ENCODE data around the gene RIPOR3. TPM values are rescaled to one million over a fixed set of nuclear protein-coding genes. Genes with fewer than 3 reads are reported as not detected.

Gene RIPOR3
- polyA plus RNA-seq, 2 of the 4 experiments (the other 2 are of a cell fraction) = 0.03 to 0.06 TPM

- DNase-seq (ENCODE audit: low read depth in 1 of 2, low spot score in 1 of 2) = peak in 1 of 2 experiments; percentile 17
- H3K9me3 ChIP-seq = peaks cover 11% of the 10 kb centered on the region; the same call in 2 of the 3 replicates
- H3K4me1 ChIP-seq = peaks cover 23% of the 10 kb centered on the region
- H3K27ac ChIP-seq = peak overlapping the region in 1 of 2 experiments; percentile 35; a peak in 1 of 6 replicates
- ATAC-seq = no peak
- ChIA-PET POLR2A (interaction anchor here (0.9 kb wide), 1 partner anchor 307 kb away, joined by 3 read pairs; the partner anchor contains the start of gene ADNP), CTCF (interaction anchor here (1.2 to 19.2 kb wide), 15 partner anchors 15 to 164 kb away, joined by 3 to 347 read pairs (median 10); partner anchors contain the start of gene BCAS4)
- H3K4me3 ChIP-seq = no peak overlapping the region
- no peak for FAIRE-seq
- WGBS (ENCODE audit: missing lambda C conversion rate) = 73% methylated on average over 17 of the region's 18 CpGs
- no peak for TF ChIP-seq TFCP2L1 (CRISPR knock-in tag; IDR thresholded peaks at IDR 0.05)
- TF ChIP-seq RARB (CRISPR knock-in tag; IDR thresholded peaks at IDR 0.05) = no peak
- TF ChIP-seq EHF (CRISPR knock-in tag; IDR thresholded peaks at IDR 0.05) = no peak
- no peak for TF ChIP-seq SMC3 (IDR thresholded peaks at IDR 0.05)
- TF ChIP-seq CTCF (IDR thresholded peaks at IDR 0.05) = no peak
- no peak for TF ChIP-seq HMGXB4 (CRISPR knock-in tag; IDR thresholded peaks at IDR 0.05; ENCODE audit: borderline replicate concordance)
- no peak for TF ChIP-seq PBX3 (IDR thresholded peaks at IDR 0.05)
- TF ChIP-seq, protein P1, sequence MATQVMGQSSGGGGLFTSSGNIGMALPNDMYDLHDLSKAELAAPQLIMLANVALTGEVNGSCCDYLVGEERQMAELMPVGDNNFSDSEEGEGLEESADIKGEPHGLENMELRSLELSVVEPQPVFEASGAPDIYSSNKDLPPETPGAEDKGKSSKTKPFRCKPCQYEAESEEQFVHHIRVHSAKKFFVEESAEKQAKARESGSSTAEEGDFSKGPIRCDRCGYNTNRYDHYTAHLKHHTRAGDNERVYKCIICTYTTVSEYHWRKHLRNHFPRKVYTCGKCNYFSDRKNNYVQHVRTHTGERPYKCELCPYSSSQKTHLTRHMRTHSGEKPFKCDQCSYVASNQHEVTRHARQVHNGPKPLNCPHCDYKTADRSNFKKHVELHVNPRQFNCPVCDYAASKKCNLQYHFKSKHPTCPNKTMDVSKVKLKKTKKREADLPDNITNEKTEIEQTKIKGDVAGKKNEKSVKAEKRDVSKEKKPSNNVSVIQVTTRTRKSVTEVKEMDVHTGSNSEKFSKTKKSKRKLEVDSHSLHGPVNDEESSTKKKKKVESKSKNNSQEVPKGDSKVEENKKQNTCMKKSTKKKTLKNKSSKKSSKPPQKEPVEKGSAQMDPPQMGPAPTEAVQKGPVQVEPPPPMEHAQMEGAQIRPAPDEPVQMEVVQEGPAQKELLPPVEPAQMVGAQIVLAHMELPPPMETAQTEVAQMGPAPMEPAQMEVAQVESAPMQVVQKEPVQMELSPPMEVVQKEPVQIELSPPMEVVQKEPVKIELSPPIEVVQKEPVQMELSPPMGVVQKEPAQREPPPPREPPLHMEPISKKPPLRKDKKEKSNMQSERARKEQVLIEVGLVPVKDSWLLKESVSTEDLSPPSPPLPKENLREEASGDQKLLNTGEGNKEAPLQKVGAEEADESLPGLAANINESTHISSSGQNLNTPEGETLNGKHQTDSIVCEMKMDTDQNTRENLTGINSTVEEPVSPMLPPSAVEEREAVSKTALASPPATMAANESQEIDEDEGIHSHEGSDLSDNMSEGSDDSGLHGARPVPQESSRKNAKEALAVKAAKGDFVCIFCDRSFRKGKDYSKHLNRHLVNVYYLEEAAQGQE (IDR thresholded peaks at IDR 0.05) = no peak
- TF ChIP-seq MAFK (IDR thresholded peaks at IDR 0.05; ENCODE audit: partially characterized antibody) = no peak
- TF ChIP-seq HEYL (CRISPR knock-in tag; IDR thresholded peaks at IDR 0.05) = no peak
- TF ChIP-seq FOSL2 (IDR thresholded peaks at IDR 0.05) = no peak
- TF ChIP-seq FOSL2 (CRISPR knock-in tag; IDR thresholded peaks at IDR 0.05) = no peak
- no peak for TF ChIP-seq RAD21 (conservative IDR thresholded peaks at IDR 0.05 in 1 of 2, IDR thresholded peaks at IDR 0.05 in 1 of 2)
- TF ChIP-seq GATA3 (IDR thresholded peaks at IDR 0.05; ENCODE audit: borderline replicate concordance) = no peak
- TF ChIP-seq ZSCAN20 (CRISPR knock-in tag; IDR thresholded peaks at IDR 0.05) = no peak
- no peak for TF ChIP-seq MAZ (IDR thresholded peaks at IDR 0.05; ENCODE audit: borderline replicate concordance, low read depth, low read length)
- TF ChIP-seq BHLHE40 (IDR thresholded peaks at IDR 0.05; ENCODE audit: low read depth, low read length) = no peak
- no peak for TF ChIP-seq RNF2 (IDR thresholded peaks at IDR 0.05; ENCODE audit: borderline replicate concordance, low read depth)
- H3K4me2 ChIP-seq = no peak overlapping the region
These were observed 66.9 kb downstream of the RIPOR3 start for GRCh38 chr20:50624351-50625016.
